K562 (cell line): Measurements from ENCODE around the gene MN1. TPM values are rescaled to one million over a fixed set of nuclear protein-coding genes. Genes with fewer than 3 reads are reported as not detected.

Experiments
- ATAC-seq: fragments of 200-7000 bp; cut with Tn5 transposase; 3 replicates; pipeline ENCODE4 v1.9.1; 2020; ENCODE audit warnings: moderate library complexity
- BruUV-seq: library from RNA; stranded (reverse); fragments of 400-500 nt; replicated peaks from 2 replicates; lab custom pipeline; 2021; lab: Mats Ljungman, UMichigan
- CTCF ChIA-PET: fragments of 300-600 bp; formaldehyde crosslinking; extraction: SDS; loops from one replicate; lab custom pipeline; 2021; ENCODE audit warnings: low intra/inter-chr PET ratio; lab: Yijun Ruan, JAX
- POLR2A ChIA-PET: fragments of 300-600, 350-650 bp; sonication (Branson Sonifier 250); formaldehyde crosslinking; extraction: SDS; loops from one replicate; lab custom pipeline; 2021; ENCODE audit warnings: antibody characterized with exemption, inconsistent platforms; lab: Yijun Ruan, JAX
- DNase-seq, 4 experiments: peaks; one replicate each; pipeline versions ENCODE4 v3.0.0 to v3.0.0-alpha.2; 2011 to 2018; ENCODE audit warnings: low spot score in 3 of 4, mixed read lengths in 3 of 4; ENCODE audit errors: extremely low read depth in 1 of 4
- FAIRE-seq: peaks from 2 replicates; lab custom pipeline; 2011; peaks lifted over from hg19 to GRCh38; lab: Jason Lieb, UNC
- H2AFZ ChIP-seq: 2 replicates; pipeline ENCODE4 v1.6.0; 2011; ENCODE audit warnings: low read depth, low read length, control low read depth, inconsistent platforms
- H3K27ac ChIP-seq: fragments of 200-600 bp; 3 replicates; pipeline ENCODE4 v1.8.0; 2011; ENCODE audit warnings: low read depth, mild to moderate bottlenecking, control low read depth, inconsistent platforms, low read length, moderate library complexity, mixed read lengths; ENCODE audit errors: extremely low read depth
- H3K27me3 ChIP-seq, 2 experiments: fragments of 300-600 bp in 1 of 2; 2 replicates in 1 of 2; 3 replicates in 1 of 2; pipeline versions ENCODE4 v1.6.0 to v1.8.0; 2011; ENCODE audit warnings: inconsistent platforms in 2 of 2, low read length in 2 of 2, mild to moderate bottlenecking in 1 of 2, mixed read lengths in 1 of 2, moderate library complexity in 1 of 2; ENCODE audit not compliant: control insufficient read depth in 2 of 2, insufficient read depth in 2 of 2
- H3K36me3 ChIP-seq: fragments of 300-600 bp; 3 replicates; pipeline ENCODE4 v1.8.0; 2011; ENCODE audit warnings: mild to moderate bottlenecking, low read length, inconsistent platforms; ENCODE audit not compliant: control insufficient read depth, insufficient read depth
- H3K4me1 ChIP-seq, 2 experiments: fragments of 200-600 bp in 1 of 2; replicated peaks in 1 of 2; 2 replicates in 1 of 2; 3 replicates in 1 of 2; pipeline versions ENCODE4 v1.5.1 to v1.8.0; 2011; ENCODE audit warnings: inconsistent platforms in 2 of 2, low read length in 2 of 2, mild to moderate bottlenecking in 1 of 2, mixed read lengths in 1 of 2, moderate library complexity in 1 of 2; ENCODE audit not compliant: control insufficient read depth in 2 of 2, insufficient read depth in 2 of 2
- H3K4me2 ChIP-seq: 2 replicates; pipeline ENCODE4 v1.6.1; 2011; ENCODE audit warnings: low read length, control low read depth, inconsistent platforms, mixed read lengths; ENCODE audit not compliant: insufficient read depth
- H3K4me3 ChIP-seq: fragments of 200-600 bp; sonication (generic), shearing (Covaris generic); 2 replicates; pipeline ENCODE4 v1.5.1; 2016; ENCODE audit warnings: control low read depth, inconsistent platforms
- H3K79me2 ChIP-seq: fragments of 200-600 bp; 3 replicates; pipeline ENCODE4 v1.8.0; 2011; ENCODE audit warnings: low read length, inconsistent platforms; ENCODE audit not compliant: control insufficient read depth, insufficient read depth
- H3K9ac ChIP-seq, 2 experiments: 2 replicates each; pipeline versions ENCODE4 v1.6.0 to v1.6.1; 2011; ENCODE audit warnings: low read depth in 2 of 2, low read length in 2 of 2, control low read depth in 1 of 2, inconsistent platforms in 1 of 2, mild to moderate bottlenecking in 1 of 2, mixed read lengths in 1 of 2; ENCODE audit not compliant: insufficient read depth in 1 of 2
- H3K9me1 ChIP-seq: one replicate; pipeline ENCODE4 v1.6.0; 2011; ENCODE audit warnings: inconsistent platforms, mild to moderate bottlenecking, low read length, moderate library complexity; ENCODE audit not compliant: control insufficient read depth, insufficient read depth
- H3K9me3 ChIP-seq: replicated peaks from 2 replicates; pipeline ENCODE4 v1.5.1; 2011; ENCODE audit warnings: low read depth, low read length, inconsistent platforms; ENCODE audit not compliant: control insufficient read depth, insufficient read depth
- H4K20me1 ChIP-seq: replicated peaks from 2 replicates; pipeline ENCODE4 v1.6.1; 2011; ENCODE audit warnings: low read length, inconsistent platforms, mixed read lengths; ENCODE audit not compliant: control insufficient read depth, insufficient read depth
- ADNP ChIP-seq: fragments of 200-800 bp; sonication (Bioruptor generic); IDR thresholded peaks from 2 replicates; pipeline ENCODE4 v1.6.1; 2016; ENCODE audit warnings: missing genetic modification characterization, missing compliant biosample characterization
- DACH1 ChIP-seq: fragments of 450-650 bp; IDR thresholded peaks from 2 replicates; pipeline ENCODE4 v1.6.1; 2018; ENCODE audit not compliant: partially characterized antibody
- HOXB6 ChIP-seq: fragments of 250-450 bp; sonication (Bioruptor Pico); IDR thresholded peaks from 2 replicates; pipeline ENCODE4 v1.5.1; 2022; ENCODE audit warnings: mild to moderate bottlenecking, borderline replicate concordance
- MCM5 ChIP-seq: fragments of 450-650 bp; IDR thresholded peaks from 2 replicates; pipeline ENCODE4 v1.6.1; 2016; ENCODE audit warnings: low read depth
- MED1 ChIP-seq: sonication (generic); formaldehyde crosslinking; IDR thresholded peaks from 2 replicates; pipeline ENCODE4 v1.8.1; 2023; ENCODE audit warnings: missing genetic modification reagents, borderline replicate concordance
- MIER1 ChIP-seq: fragments of 450-650 bp; IDR thresholded peaks from 2 replicates; pipeline ENCODE4 v1.6.1; 2016; ENCODE audit warnings: antibody characterized with exemption, mild to moderate bottlenecking, low read depth
- MYNN ChIP-seq, 2 experiments: sonication (generic); formaldehyde crosslinking in 1 of 2; IDR thresholded peaks; 2 replicates each; pipeline versions ENCODE4 v1.5.0 to v1.6.1; 2016 to 2020; ENCODE audit warnings: antibody characterized with exemption in 1 of 2, missing genetic modification reagents in 1 of 2
- RBM25 ChIP-seq: fragments of 200-400 bp; formaldehyde crosslinking; IDR thresholded peaks from 2 replicates; pipeline ENCODE4 v1.6.1; 2018; ENCODE audit warnings: low read length, low read depth, moderate library complexity; ENCODE audit not compliant: severe bottlenecking
- ZKSCAN1 ChIP-seq: fragments of 150-350 bp; IDR thresholded peaks from 2 replicates; pipeline ENCODE4 v1.6.1; 2016; ENCODE audit warnings: low read depth, low read length
- ZNF274 ChIP-seq: IDR thresholded peaks from 2 replicates; pipeline ENCODE4 v1.6.1; 2011; ENCODE audit warnings: low read depth, mild to moderate bottlenecking, low read length, moderate library complexity, borderline replicate concordance
- WGBS: fragments of 100-300 bp; shearing (Covaris generic); methylation state at CpG from one replicate; pipeline ENCODE4 v1.1.6; 2016; ENCODE audit warnings: low coverage, mixed read lengths; ENCODE audit not compliant: insufficient coverage; ENCODE audit errors: missing lambda C conversion rate; 5-methylcytosine and 5-hydroxymethylcytosine counted together
- in situ Hi-C: fragments of 300-500 bp; cut with MboI; formaldehyde crosslinking; loops from 4 replicates; pipeline ENCODE4 v1.15.0; 2018; ENCODE audit warnings: inconsistent platforms, mixed read lengths
- intact Hi-C: fragments of 100-400 bp; cut with micrococcal nuclease; formaldehyde crosslinking; loops from 2 replicates; pipeline ENCODE4 v1.14.2; 2022
- polyA plus RNA-seq, 8 experiments: library from polyadenylated mRNA; depleted of rRNA in 4 of 8; stranded (reverse) in 5 of 8; unstranded in 3 of 8; fragments of >200 nt; fragmentation: Nextera tagmentation in 2 of 8; fragmentation: Illumina TruSeq in 1 of 8; extraction: Ambion mirVana in 2 of 8; extraction: Trizol in 1 of 8; gene quantifications; 2 replicates each; pipeline versions ENCODE4 v1.2.1 to v1.2.3, GENCODE V29; 2011 to 2014; ENCODE audit warnings: inconsistent platforms in 1 of 8, missing spikeins in 1 of 8
- total RNA-seq, 7 experiments: library from RNA; depleted of rRNA in 6 of 7; stranded (reverse); fragments of >200 nt in 6 of 7; fragmentation: Illumina TruSeq in 2 of 7; extraction: Trizol in 2 of 7; gene quantifications; 2 replicates each; pipeline versions ENCODE4 v1.2.1 to v1.2.3, GENCODE V29; 2011 to 2021; ENCODE audit warnings: low replicate concordance in 1 of 7
- TF ChIP-seq, protein P1 (sequence below): fragments of 450-650 bp; IDR thresholded peaks from one replicate; pipeline ENCODE4 v1.6.1; 2018; ENCODE audit warnings: mild to moderate bottlenecking, moderate library complexity; ENCODE audit not compliant: partially characterized antibody
- TF ChIP-seq, protein P2 (sequence below): sonication (generic); formaldehyde crosslinking; IDR thresholded peaks from 2 replicates; pipeline ENCODE4 v1.5.0; 2020; ENCODE audit warnings: missing genetic modification reagents

Gene MN1
- total and polyA plus RNA-seq, 9 of the 15 experiments (the other 6 are each of a cell fraction or from before 2014, with no cell fraction given): under 0.01 to 0.05 (median 0.03) TPM; not detected in 5

DNA sequence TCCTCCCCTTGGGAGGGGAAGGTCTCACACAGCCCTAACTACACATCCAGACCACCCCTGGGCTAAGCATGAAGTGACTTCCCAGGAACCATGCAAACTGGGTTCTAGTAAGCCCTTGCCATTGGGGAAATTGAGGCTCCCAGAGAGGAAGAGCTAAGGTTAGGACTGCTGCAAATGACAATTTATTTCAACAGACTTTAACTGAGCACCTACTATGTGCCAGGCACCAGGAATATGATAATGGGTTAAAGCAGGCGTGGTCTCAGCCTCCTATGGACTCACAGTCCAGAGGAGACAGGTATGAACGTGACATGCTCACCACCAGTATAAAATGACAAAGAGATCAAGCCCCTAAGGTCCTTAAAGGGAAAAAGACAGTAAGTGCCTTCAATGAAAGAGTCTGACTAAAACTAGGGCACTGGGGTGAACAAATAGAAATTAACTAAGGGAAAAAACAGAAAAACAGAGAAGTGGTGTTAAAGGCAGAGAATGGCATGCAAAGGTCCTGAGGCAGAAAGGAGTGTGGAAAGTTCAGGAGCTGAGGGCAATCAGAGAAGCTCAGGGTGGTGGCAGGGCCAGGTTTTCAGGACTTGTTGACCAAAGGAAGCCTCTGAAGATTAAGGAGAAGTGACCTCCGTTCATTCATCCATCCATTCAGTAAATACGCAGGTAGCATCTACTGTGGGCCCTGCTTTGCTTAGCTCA lies 14.4 kb upstream of the MN1 start:
- in situ Hi-C loops: loop anchor here (25.0 kb wide), 2 partner anchors 404 to 1054 kb away; no protein-coding TSS in a partner anchor
- no TSS peak for BruUV-seq
- Histone ChIP-seq H3K27ac (no peak overlapping the region), H3K9ac (no peak overlapping the region), H3K9me3 (no peaks in the 10 kb centered on the region), H2AFZ (no peak overlapping the region)
- TF ChIP-seq ZNF274 (no peak), ZKSCAN1 (peak; percentile 82), RBM25 (peak; percentile 48)
- TF ChIP-seq, all 486 proteins: peak for 2
- H3K36me3 ChIP-seq: no peaks in the 10 kb centered on the region
- H3K4me1 ChIP-seq: no peaks in the 10 kb centered on the region
- no peaks in the 10 kb centered on the region for H3K9me1 ChIP-seq
- H3K4me3 ChIP-seq: no peak overlapping the region
- intact Hi-C loops: no loop called here
- WGBS: 3% methylated on average over 4 of the region's 4 CpGs
- no peak overlapping the region for H3K4me2 ChIP-seq
- H4K20me1 ChIP-seq: no peaks in the 10 kb centered on the region
- H3K79me2 ChIP-seq: no peaks in the 10 kb centered on the region
- ATAC-seq: no peak
- H3K27me3 ChIP-seq: peaks cover 0 to 7% of the 10 kb centered on the region in 2 experiments; a peak in 1 of 5 replicates
- no peak for FAIRE-seq
- ChIA-PET POLR2A (no interaction called here), CTCF (no interaction called here)
- no peak for DNase-seq

DNA sequence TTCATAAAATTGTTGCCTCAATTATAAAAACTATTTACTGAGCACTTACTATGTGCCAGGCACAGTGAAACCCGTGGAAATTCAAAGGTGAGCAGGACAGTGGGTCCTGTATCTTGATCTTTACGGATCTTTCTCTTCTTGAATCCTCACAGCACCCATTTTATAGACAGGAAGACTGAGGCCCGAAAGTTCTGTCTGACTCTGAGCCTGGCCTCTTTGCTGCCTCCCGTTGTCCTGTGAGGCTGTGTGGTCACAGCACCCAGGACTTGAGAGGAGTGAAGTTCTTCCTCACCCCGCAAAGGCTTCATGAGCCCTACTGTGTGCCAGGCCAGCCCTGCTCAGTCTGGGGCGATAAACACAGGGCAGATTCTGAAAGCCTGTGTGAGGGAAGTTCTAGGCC lies 13.4 kb upstream of the MN1 start:
- DNase-seq: no peak
- H3K27me3 ChIP-seq: peaks cover 0 to 9% of the 10 kb centered on the region in 2 experiments; a peak in 1 of 5 replicates
- H3K79me2 ChIP-seq: no peaks in the 10 kb centered on the region
- no peak overlapping the region for H3K27ac ChIP-seq
- no peaks in the 10 kb centered on the region for H3K9me1 ChIP-seq
- H3K4me2 ChIP-seq: no peak overlapping the region
- peaks cover 0 to 6% of the 10 kb centered on the region in 2 experiments; a peak in 3 of 5 replicates for H3K4me1 ChIP-seq
- no peak for ATAC-seq
- no peak for FAIRE-seq
- no peak overlapping the region for H3K9ac ChIP-seq
- no peaks in the 10 kb centered on the region for H4K20me1 ChIP-seq
- ChIA-PET CTCF (no interaction called here), POLR2A (no interaction called here)
- H3K9me3 ChIP-seq: no peaks in the 10 kb centered on the region
- intact Hi-C loops (no loop called here), in situ Hi-C loops (loop anchor here (25.0 kb wide), 2 partner anchors 403 to 1053 kb away; no protein-coding TSS in a partner anchor)
- BruUV-seq: no TSS peak
- WGBS: 7% methylated on average over 6 of the region's 6 CpGs
- no peak overlapping the region for H3K4me3 ChIP-seq
- no peak overlapping the region for H2AFZ ChIP-seq
- no peaks in the 10 kb centered on the region for H3K36me3 ChIP-seq
- TF ChIP-seq ZKSCAN1 (peak; percentile 90), MYNN (IDR thresholded peaks at IDR 0.05) (no peak), MYNN (CRISPR knock-in tag; IDR thresholded peaks at IDR 0.05) (no peak), HOXB6 (CRISPR knock-in tag) (no peak), MED1 (no peak), MCM5 (no peak), ADNP (tag) (0 out of 2 replicates have a peak, but pooled peaks have one; percentile 15), MIER1 (no peak), DACH1 (no peak), RBM25 (peak; percentile 59)
- TF ChIP-seq, protein P1, sequence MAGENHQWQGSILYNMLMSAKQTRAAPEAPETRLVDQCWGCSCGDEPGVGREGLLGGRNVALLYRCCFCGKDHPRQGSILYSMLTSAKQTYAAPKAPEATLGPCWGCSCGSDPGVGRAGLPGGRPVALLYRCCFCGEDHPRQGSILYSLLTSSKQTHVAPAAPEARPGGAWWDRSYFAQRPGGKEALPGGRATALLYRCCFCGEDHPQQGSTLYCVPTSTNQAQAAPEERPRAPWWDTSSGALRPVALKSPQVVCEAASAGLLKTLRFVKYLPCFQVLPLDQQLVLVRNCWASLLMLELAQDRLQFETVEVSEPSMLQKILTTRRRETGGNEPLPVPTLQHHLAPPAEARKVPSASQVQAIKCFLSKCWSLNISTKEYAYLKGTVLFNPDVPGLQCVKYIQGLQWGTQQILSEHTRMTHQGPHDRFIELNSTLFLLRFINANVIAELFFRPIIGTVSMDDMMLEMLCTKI: no peak
- TF ChIP-seq, protein P2, sequence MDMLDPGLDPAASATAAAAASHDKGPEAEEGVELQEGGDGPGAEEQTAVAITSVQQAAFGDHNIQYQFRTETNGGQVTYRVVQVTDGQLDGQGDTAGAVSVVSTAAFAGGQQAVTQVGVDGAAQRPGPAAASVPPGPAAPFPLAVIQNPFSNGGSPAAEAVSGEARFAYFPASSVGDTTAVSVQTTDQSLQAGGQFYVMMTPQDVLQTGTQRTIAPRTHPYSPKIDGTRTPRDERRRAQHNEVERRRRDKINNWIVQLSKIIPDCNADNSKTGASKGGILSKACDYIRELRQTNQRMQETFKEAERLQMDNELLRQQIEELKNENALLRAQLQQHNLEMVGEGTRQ (CRISPR knock-in tag): no peak
